Globus pallidus (tissue), 1 donor: ENCODE data around the gene BCAS3.
"Not testable (repeated sequence)": the region's sequence is repeated elsewhere in the genome, so short reads cannot be mapped to it uniquely, and the experiment has no call there.

Experiments
- DNase-seq: peaks from one replicate; pipeline ENCODE4 v3.0.0-alpha.2; 2015; ENCODE audit warnings: low spot score

Gene BCAS3

GRCh38 chr17:60934723-60935122, 257.1 kb downstream of the BCAS3 start:
- DNase-seq, result no peak

GRCh38 chr17:60935991-60936390, 258.3 kb downstream of the BCAS3 start:
- DNase-seq, result not testable (repeated sequence)

- no peak for DNase-seq
Measured at GRCh38 chr17:60939318-60939717, 261.7 kb downstream of the BCAS3 start.

- DNase-seq, result peak; percentile 0
Measured at GRCh38 chr17:60941028-60941427, 263.4 kb downstream of the BCAS3 start.

GRCh38 chr17:60941571-60941970, 263.9 kb downstream of the BCAS3 start:
- no peak for DNase-seq

GRCh38 chr17:60944751-60945150, 267.1 kb downstream of the BCAS3 start:
- no peak for DNase-seq

- DNase-seq, result no peak
Measured at GRCh38 chr17:60947100-60947499, 269.4 kb downstream of the BCAS3 start.

- no peak for DNase-seq
Measured at GRCh38 chr17:60947543-60947942, 269.9 kb downstream of the BCAS3 start.

GRCh38 chr17:60952747-60953146, 275.1 kb downstream of the BCAS3 start:
- DNase-seq, result no peak

- DNase-seq, result no peak
Measured at GRCh38 chr17:60959011-60959410, 281.4 kb downstream of the BCAS3 start.

- no peak for DNase-seq
Measured at GRCh38 chr17:60959696-60960095, 282.0 kb downstream of the BCAS3 start.

- DNase-seq, result no peak
Measured at GRCh38 chr17:60960398-60961065, 282.9 kb downstream of the BCAS3 start.

GRCh38 chr17:60964160-60964559, 286.5 kb downstream of the BCAS3 start:
- DNase-seq, result no peak

- DNase-seq, result no peak
Measured at GRCh38 chr17:60968266-60968665, 290.6 kb downstream of the BCAS3 start.

GRCh38 chr17:60969500-60970037, 291.9 kb downstream of the BCAS3 start:
- no peak for DNase-seq

- DNase-seq, result no peak
Measured at GRCh38 chr17:60970741-60971140, 293.1 kb downstream of the BCAS3 start.

GRCh38 chr17:60971515-60972369, 294.1 kb downstream of the BCAS3 start:
- DNase-seq, result no peak

GRCh38 chr17:60976861-60977260, 299.2 kb downstream of the BCAS3 start:
- DNase-seq, result not testable (repeated sequence)

GRCh38 chr17:60989379-60989778, 311.7 kb downstream of the BCAS3 start:
- no peak for DNase-seq

- no peak for DNase-seq
Measured at GRCh38 chr17:60989846-60990245, 312.2 kb downstream of the BCAS3 start.

GRCh38 chr17:60993497-60993896, 315.8 kb downstream of the BCAS3 start:
- no peak for DNase-seq

GRCh38 chr17:60995680-60996079, 318.0 kb downstream of the BCAS3 start:
- no peak for DNase-seq

GRCh38 chr17:61000911-61001310, 323.3 kb downstream of the BCAS3 start:
- no peak for DNase-seq
